ENCODE results near the gene TMEM229B. TPM values are rescaled to one million over a fixed set of nuclear protein-coding genes. Genes with fewer than 3 reads are reported as not detected.

TMEM229B gene
- total RNA-seq, 1 donor from 2014 or later = 3.9 TPM

DNA sequence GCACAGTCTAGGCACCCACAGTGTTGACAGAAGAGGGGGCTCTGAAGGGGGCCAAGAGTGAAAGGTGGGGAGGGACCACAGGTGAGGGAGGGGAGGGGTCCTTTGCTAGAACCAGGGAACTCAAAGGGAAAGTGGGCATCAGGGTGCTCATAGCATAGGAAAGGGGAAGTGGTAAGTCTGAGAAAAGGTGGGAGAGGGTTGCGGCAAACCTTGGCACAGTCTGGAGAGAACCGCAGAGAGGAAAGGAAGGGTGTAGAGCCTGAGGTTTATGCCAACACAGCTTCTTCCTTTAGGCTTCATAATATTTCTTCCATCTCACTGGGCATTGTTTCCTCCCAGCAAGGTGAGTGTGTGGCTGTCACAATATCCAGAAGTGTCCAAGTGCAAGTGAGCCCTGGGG lies 65.1 kb downstream of the TMEM229B start:
- no peak for DNase-seq (ENCODE audit: low read depth)

DNA sequence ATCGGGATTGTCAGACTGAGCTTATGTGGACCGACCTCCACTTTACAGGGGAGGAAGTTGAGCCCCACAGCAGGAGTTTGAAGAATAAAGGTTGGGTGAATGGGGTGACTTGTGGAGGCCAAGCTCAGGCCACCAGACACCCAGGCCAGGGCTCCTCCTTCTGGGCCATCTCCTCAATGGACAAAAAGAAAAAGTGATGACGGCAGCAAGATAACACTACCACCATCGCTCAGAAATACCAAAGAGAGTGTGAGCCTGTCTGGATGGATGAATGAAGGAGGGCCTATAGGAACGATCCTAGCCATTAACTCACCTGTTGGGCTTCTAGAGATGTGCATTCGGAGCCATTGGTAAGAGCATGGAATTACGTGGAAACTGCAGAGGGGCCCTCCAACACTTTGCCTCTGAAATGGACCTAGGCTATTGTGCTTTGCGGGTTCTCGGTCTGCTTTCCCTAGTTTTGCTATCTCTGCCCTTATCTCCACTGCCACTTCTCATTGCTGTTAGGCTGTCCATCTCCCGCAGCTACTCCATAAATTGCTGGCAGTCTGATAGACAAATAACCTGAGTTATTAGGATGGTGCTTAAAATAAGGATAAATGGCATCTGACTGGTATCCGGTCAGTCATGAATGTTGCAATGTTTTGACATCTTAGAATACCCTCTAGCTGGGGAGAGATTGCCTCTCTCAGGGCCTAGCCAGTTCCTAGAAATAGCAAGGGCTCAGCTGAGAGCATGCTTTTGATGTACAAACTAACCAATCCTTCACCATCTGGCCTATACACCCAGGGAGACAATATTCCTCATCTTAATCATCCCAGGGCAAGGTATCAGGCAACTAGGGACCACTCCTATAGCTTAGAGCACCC lies 66.9 kb downstream of the TMEM229B start:
- no peak for DNase-seq (ENCODE audit: low read depth)

Other genes starting within 250 kb of the TMEM229B start
- gene PALS1, start 247.3 kb downstream of the TMEM229B start, total RNA-seq = 56.4 and 79.4 TPM in 2 replicates
- gene ATP6V1D, start 128.9 kb downstream of the TMEM229B start, total RNA-seq = 159 and 202 TPM in 2 replicates
- gene EIF2S1, start 128.4 kb downstream of the TMEM229B start, total RNA-seq = 177 and 261 TPM in 2 replicates
- 12.9 and 126 TPM in 2 replicates for gene PLEK2, start 76.6 kb downstream of the TMEM229B start, total RNA-seq
- 1.7 and 7.3 TPM in 2 replicates for gene PLEKHH1, start 44.6 kb upstream of the TMEM229B start, total RNA-seq
- gene PIGH, start 111.5 kb upstream of the TMEM229B start, total RNA-seq = 10.9 and 14.0 TPM in 2 replicates
- 4.5 and 17.4 TPM in 2 replicates for gene ARG2, start 131.2 kb upstream of the TMEM229B start, total RNA-seq
- gene VTI1B, start 185.9 kb upstream of the TMEM229B start, total RNA-seq = 70.0 and 98.3 TPM in 2 replicates
- gene RDH11, start 207.0 kb upstream of the TMEM229B start, total RNA-seq = 138 and 165 TPM in 2 replicates
- gene RDH12, start 213.2 kb upstream of the TMEM229B start, total RNA-seq = not detected in 2 replicates

All from renal cortical epithelial cell (primary cell).